EL (cell line): Measurements from ENCODE around the gene OBI1.

Experiments used
- DNase-seq: peaks from one replicate; pipeline ENCODE4 v3.0.0-alpha.2; 2016

OBI1 gene

DNA sequence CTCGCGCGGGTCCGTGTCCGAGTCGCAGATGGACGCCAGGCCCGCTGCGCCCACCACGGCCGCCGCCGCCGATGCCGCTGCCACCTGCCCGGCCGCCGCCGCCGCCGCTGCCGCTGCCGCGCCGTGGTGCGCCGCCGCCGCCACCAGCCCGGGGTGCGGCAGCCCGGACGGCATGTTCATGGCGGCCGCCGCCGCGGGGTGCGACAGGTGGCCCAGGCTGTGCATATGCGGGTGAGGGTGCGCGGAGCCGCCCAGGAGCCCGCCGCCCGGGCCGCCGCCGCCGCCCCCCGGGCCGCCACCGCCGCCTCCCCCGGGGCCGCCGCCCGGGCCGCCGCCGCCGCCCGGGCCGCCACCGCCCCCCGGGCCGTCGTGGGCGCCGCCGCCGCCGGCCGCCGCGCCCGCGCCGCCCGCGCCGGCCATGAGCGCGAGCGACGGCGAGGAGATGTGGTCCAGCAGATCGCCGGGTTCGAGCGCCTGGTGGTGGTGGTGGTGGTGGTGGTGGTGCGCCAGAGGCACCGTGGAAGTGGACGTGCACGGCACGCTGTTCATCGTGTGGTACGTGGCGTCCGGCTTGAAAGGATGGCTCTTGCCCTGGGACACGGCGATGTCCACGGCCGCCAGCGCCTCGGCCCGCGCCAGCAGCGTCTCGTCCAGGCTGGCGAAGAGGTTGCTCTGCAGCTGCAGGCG is 56.9 kb downstream of the OBI1 start:
- no peak for DNase-seq

- no peak for DNase-seq
Measured at GRCh38 chr13:78601124-78601873, 57.7 kb downstream of the OBI1 start.

DNA sequence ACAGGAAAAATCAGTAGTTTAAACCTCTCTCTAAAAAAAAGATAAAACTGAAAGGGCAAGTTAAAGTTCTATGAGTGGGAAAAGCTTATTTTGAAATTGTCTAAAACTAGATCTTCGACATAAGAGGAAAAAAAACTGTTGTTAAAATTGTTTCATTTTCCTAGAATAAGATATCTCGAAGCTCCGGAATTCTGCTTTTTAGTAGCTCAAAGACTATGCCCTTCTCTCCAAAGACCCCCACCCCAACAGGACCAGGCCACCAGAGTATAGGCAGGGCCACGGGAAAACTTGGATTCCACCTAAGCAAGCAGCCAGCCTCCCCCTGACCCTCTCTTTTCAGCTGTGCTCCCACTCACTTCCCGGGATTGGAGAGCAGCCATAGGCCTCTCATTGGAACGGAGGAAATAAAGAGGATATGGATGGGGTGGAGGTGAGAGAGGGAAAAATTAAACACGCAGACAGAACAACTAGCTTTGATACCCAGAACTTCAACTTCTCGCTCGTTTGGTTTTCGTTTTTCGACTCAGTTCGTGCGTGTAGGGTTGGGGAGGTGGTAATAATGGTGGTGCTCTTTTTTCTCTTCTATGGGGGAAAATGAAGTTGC is 58.6 kb downstream of the OBI1 start:
- DNase-seq, result no peak

DNA sequence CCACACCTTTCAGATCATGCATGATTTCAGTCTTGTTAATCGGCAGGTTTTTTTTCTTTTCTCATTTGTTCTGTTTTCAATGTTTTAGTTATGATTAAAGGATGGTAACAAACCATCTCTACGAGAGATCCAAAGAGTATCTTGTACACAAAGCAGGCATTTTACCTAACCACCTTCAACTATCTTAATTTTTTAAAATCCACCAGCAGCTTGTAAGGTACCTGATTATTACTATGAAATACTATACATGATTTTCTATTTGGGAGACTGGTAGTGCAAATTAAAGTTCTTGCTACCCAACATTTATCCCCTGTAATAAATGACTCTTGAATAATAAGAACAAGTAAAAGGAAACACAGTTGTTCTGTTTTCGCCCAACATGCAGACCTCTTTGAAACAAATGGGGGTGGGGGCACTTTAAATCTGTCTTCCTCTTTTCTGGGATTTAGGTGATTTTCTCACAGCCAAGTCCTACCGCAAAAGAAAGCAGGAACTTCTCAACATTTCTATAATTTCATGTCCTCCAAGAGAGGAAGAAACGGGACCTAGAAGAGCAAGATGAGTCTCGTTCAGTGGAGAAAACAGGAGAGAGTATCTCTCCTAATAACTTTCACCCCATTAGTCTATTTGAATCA is 59.2 kb downstream of the OBI1 start:
- no peak for DNase-seq

DNA sequence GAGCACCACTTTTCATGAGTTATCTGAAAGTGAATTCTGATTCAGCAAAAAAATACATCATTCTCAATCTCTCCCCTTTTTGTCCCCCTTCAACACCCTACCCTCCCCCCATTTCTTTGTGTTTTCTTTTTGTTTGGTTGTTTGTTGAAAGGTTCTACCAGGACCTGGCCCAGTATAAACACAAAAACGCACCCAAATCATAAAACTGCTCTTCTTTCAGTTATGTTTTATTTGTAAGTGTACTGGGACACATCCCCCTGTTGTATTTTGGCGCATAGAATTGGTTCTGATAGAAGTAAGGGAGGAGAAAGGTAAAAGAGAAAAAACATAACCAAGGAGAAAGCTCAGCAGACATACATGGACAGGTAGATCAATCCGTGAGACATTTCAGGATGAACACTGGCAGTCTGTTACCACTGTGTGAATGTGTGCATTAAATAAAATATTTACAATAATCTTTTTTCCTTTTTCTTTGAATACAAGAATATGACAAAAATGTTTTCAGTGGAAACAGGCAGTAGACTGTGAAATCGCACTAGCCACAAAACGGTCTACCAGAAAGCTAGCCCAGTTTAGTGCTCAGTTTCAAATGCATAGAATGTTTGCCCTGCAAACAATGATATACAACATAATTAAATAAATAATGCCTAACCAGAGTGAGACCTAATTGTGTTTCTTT is 59.9 kb downstream of the OBI1 start:
- no peak for DNase-seq

DNA sequence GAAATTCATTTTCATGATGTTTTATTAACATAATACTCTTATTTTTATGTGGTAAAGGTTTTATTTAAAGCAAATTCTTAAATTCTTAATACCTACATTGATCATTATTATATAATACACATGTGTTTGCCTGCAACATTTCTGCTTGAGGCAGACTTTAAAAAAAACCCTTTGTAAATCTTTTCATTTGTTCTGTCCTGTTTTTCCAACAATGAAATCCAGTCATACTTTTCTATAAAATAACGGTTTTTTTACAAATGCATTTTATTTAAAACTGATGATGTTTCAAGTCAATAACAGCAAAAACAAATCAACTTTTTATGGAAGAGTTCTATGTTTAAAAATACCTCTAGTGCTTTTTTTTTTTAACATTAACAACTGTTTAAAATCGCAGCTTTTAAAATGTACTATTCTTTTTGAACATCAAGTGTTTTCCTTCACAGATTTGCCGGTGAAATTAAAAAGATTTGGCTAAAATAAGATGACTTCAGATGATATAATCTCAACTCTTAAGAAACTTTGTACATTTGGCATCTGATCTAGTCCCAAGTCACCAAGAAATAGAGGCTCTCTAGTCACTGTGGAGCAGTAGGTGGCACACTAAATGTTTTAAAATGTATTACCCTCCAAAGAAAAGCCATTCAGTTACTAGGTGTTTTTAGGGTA is 60.7 kb downstream of the OBI1 start:
- DNase-seq, result no peak

GRCh38 chr13:78597602-78597932 is 61.4 kb downstream of the OBI1 start:
- no peak for DNase-seq

DNA sequence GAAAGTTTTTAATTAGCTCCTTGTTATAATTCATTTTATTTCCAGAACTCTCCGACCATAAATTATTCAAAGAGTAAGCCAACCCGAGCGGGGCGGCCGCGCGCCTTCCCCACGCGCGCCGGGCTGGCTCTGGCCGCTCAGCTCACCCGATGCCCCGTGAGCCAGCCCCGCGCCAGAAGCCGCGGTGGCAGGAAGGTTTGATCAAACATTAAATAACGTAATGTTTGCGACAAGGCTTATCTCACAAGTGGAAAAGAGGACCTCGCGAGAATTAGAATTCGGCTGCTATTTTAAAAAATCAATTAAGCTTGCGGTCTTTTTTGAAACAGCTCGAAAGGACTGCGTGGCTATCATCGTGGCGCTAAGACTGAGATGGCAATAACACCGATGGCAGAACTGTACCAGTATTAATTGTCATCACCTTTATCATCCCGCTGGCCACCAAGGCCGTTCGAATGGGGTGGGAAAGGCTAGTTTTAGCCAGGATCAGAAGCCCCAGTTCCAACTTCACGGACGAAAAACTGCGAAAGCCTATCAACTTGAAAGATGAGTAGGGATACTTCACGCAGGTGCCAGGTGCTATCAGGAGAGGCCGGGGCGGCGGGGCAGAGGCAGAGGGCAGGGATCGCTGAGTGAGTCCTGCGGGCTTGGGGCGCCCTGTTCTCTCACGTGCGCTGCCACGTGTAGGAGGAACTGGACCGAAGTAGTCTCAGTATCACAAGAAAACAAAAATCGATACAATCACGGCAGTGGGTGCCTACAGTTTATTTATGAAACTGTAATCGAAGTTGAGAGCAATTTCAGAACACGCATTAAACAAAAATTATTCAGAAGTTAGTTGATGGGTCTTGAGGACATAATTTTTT is 62.0 kb downstream of the OBI1 start:
- DNase-seq, result no peak

- DNase-seq, result no peak
Measured at GRCh38 chr13:78596399-78596735, 62.6 kb downstream of the OBI1 start.

GRCh38 chr13:78595495-78596398 is 63.2 kb downstream of the OBI1 start:
- DNase-seq, result no peak

DNA sequence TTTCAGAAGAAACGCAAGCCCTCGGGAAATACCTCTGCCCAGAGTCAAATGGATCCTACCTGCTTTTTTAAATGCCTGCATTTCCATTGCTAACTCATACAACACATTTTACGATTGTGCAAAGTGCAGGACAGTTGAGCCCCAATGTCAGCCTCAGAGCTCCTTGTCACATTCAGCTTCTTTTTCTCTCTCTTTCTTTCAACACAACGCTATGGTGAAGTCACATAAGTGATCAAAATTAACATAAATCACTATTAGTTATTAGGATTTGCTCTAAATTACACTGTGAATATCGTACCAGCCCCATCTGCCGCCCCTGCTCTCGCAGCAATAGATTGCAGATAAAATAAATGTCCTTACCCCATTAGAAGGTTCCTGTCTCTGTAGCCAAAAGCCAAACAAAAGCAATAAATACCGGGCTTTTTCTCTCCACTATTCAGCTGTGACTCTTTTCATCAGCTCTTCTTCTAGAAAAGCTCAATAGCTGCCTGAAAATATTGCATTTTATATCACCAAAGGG is 64.4 kb downstream of the OBI1 start:
- no peak for DNase-seq

DNA sequence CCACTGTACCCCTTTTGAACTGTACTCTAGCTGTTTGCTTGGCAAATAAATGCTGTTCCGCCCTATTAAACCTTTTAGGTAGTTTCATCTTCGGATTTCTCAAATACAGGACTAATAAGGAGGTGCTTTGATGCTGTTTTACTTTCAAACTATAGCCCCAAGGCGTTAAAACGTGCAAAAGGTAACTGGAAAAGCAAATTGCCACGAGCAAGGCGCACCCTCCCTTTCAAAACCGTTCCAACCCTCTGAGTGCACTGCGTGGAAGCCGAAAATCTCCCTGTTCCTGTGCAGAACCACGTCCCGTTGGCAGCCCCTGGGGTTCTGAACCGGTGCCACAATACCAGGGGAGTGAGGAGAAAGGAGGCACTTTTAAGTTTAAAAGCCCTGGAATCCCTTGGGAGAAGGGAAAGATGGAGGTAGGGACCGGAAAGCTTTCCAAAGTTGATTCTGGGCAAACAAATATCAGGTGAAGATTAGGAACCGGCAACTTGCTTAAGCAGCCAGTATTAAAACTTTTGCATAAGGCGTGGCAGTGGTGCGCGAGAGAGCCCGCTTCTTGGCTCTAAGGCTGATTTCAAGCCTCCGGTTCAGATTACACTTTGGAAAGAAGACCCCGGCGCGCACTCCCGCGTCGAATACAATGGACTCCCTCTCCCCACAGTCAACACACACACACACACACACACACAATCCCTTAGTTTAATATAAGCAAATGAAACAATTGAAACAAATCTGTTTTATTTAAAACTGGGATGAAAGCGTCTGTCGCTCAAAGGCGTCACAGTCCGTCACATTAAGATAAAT is 65.1 kb downstream of the OBI1 start:
- DNase-seq, result no peak

- DNase-seq, result no peak
Measured at GRCh38 chr13:78593129-78593528, 65.8 kb downstream of the OBI1 start.

GRCh38 chr13:78592584-78592983 is 66.4 kb downstream of the OBI1 start:
- DNase-seq, result no peak

GRCh38 chr13:78589206-78589605 is 69.7 kb downstream of the OBI1 start:
- peak; percentile 26 for DNase-seq

GRCh38 chr13:78587395-78587794 is 71.6 kb downstream of the OBI1 start:
- DNase-seq, result no peak

DNA sequence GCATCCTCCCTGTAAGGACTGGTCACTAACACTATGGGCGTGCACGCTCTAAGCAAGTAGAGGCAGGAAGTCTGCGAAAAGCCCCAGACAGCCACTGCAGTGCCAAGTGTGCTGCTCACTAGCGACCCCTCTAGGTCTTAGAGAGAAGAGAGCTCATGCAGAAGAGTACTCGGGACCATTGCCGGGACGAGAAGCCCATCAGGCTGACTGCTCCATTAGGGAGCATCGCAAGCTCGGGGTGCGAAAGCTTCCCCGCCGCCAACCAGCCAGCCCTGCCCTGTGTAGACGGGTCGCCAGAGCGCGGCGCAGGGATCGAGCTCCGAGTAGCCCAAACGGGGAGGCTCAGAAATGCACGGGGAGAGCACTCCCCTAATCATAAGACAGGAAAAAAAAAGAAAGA is 72.2 kb downstream of the OBI1 start:
- no peak for DNase-seq

GRCh38 chr13:78576261-78576660 is 82.7 kb downstream of the OBI1 start:
- DNase-seq, result no peak

GRCh38 chr13:78572459-78572858 is 86.5 kb downstream of the OBI1 start:
- DNase-seq, result no peak

- DNase-seq, result no peak
Measured at GRCh38 chr13:78569029-78569428, 89.9 kb downstream of the OBI1 start.
